Stimulated activated CD4-positive, alpha-beta T cell treated with anti-CD3 and anti-CD28 coated beads, Interleukin-2, amount 100 ng/mL, for 4 hours (primary cell): ENCODE measurements around the gene SLC25A13.
"Not testable (repeated sequence)": the region's sequence is repeated elsewhere in the genome, so short reads cannot be mapped to it uniquely, and the experiment has no call there.

ENCODE experiments used
- DNase-seq: peaks from one replicate; pipeline ENCODE4 v3.0.0-alpha.2; 2020; ENCODE audit warnings: low read depth

Gene SLC25A13

DNA sequence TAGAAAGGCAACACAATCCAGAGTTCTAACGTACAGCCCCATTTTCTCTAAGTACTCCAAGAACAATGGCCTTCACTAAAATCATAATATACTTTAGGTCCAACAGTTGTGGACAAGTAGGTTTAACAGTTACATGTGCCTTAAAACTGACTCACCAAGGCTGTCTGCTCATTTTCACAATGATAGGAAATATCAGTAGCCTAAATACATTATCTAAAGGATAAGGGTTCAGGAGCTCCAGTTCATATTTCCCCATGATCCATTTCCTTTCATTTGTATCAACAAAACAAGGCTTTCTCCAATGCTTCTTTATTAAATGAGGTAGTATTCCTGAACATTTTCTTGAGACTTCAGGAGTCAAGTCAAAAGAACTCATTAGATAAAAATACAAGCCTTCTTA is 164.0 kb downstream of the SLC25A13 start:
- DNase-seq = no peak

DNA sequence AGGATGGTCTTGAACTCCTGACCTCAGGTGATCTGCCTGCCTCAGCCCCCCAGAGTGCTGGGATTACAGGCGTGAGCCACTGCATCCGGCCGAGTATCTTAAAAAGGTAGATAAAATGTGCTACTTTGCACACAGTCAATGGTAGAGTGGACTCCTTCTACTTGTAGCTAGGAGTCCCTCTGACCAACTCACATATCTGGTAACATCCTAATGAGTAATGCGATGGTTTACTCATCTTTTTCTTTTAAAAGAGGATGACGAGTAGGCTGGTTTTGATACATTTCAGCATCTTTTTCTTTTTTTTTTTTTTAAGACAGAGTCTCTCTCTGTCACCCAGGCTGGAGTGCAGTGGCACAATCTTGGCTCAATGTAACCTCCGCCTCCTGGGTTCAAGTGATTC is 167.4 kb downstream of the SLC25A13 start:
- DNase-seq = not testable (repeated sequence)

DNA sequence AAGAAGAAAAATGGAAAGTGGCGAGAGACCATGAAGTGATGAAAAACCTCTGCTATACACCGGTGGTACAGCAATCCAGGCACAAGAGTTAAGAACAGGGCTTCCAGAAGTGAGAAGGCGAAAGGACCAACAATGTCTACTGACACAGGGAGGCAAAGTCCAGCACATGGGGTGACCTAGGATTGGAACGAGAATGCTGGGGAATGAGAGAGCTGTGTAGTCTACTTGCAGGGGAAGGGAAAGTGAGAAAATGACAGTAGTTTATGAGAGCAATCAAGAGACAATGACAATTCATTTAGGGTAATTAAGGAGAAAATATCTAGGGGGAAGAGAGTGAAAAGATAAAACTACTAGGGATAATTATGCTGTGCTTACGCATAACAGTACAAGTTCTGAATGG is 169.2 kb downstream of the SLC25A13 start:
- no peak for DNase-seq

DNA sequence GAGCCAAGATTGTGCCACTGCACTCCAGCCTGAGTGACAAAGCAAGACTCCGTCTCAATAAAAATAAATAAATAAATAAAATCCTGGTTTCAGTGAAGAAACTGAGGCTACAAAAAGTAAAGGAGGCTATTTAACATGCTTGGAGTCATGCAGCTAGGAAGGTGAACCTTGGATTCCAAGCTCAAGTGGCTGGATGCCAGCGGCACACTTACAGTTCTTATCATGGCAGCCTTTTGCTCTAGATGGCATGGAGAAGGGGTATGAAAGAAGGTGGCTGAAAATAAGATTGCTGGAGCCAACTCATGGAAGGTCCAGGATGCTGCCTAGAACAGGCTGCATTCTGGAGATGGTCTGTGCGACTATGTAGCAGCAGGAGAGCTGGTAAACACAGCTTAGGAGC is 170.0 kb downstream of the SLC25A13 start:
- no peak for DNase-seq

DNA sequence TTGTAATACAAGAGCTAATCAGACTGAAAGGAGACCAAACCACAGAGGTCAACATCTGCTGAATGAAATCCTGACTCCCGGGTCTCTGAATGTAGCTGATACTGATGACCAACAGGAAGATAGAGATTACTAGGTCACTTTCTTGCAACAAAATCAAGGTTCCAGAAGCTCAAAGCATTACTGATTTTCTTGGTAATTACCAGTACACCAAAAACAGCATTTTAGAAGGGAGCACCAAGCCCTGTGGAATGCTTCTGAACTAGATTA is 177.7 kb downstream of the SLC25A13 start:
- no peak for DNase-seq

DNA sequence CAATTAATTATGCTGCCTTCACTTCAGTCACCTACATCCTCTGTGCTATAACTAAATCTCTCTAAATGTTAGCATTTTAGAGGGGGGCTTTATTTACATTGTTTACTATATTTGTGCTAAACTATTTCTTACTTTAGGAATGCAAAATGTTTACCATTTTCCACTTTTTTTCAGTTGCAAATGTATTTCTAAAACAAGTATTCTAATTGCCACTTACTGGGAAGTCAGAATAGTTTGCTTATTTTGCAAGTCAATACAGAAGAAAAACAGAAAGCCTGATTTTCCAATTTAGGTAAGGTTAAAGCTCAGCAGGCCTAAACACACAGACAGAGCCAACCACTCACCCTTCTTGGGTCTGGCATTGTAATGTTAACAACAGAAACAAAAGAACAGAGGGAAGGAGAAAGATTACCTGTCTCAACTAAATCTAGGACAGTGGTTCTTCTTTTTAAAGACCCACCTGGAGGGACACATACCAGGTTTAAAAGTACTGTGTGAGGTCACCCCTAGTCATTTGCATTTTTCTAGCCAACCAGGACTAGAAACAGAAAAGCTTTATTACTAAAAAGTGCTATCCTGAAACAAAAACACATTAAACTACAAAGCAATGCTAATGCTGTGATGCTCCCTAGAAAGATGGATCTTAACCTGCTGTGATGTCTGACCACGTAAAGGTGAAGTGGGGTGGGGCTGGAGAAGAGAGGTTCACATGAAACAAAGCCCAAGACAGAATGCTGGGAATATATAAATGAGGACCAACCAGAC is 178.2 kb downstream of the SLC25A13 start:
- no peak for DNase-seq

DNA sequence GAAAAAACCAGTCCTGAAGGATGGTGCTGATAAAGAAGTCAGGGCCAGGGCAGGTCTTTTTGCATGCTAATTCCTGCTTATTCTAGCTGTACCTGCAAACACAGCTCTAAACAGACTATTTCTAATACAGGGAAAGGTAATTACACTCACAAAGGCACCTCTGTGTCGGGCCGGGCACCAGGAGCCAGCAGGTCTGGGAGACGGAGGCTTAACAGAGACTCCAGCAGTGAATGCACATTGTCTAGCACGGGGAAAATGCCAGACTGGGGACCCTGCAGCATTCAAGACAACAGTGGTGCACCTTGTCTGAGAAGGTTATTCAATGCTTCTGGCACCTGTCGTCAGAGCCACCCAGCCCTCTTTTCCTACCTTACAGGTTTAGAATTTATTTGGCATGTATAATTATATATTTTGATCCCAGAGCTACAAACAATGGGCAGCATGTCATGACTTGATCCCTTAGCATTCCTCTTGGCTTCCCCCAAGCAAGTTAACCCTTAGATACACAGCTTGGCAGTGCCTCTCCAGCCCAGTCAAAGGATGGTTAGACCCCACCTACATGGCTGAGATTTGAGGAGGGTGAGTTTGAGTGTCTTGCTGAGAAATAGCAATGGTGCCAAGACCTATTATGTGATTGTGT is 185.2 kb downstream of the SLC25A13 start:
- no peak for DNase-seq

DNA sequence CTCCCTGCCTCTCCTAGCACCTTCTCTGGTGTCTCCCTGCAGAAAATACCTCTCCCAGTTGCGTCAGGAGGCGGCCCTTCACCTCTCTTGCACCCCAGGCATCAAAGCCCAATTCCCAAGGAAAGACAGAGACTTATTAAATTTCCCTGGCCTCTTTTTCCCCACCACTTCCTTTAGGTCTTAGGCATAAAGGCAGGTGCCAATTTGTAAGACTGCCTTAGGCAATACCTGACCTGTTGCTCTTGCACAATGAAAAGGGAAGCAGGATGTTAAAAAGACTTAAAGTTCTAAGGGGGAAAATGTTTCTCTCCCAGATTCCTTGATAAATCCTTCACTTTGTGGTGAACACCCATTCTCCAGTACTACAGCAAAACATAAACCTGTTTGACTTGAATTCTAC is 186.7 kb downstream of the SLC25A13 start:
- DNase-seq = no peak

DNA sequence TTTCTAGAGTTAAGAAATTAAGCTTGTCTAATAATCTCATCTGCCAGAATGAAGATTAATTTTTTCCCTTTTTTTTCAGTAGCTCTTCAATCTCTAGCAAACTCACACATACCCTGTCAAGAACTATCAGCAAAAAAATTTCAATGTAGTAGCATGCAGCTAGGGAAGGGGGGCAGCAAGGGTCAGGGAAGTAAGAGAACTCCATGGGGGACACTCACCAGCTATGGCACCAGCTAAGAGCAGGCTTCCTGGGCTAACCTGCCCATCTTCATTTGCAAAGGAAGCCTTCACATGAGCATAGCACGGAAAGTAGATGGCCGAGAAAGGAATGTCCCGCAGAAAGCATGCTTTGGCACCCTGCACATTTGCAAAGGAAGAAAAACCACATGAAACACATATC is 190.4 kb downstream of the SLC25A13 start:
- DNase-seq = no peak

DNA sequence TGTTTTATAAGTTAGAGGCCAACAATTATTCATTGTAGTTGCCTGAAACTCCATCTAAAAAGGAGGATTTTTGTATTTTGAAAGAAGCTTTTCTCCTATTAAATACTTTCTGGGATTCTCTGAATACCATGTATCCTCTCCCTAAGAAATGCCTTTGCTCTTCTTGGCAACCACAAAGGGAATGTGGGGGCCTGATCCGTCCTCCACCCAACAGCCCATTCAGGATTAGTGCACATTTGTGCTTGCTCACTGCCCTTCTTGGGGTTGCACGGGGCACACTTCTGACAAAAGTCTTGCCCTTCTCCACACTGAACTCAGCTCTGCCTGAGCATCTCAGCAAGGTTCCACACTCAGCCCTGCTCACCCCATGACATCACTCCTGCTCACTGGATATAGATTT is 194.2 kb downstream of the SLC25A13 start:
- no peak for DNase-seq

DNA sequence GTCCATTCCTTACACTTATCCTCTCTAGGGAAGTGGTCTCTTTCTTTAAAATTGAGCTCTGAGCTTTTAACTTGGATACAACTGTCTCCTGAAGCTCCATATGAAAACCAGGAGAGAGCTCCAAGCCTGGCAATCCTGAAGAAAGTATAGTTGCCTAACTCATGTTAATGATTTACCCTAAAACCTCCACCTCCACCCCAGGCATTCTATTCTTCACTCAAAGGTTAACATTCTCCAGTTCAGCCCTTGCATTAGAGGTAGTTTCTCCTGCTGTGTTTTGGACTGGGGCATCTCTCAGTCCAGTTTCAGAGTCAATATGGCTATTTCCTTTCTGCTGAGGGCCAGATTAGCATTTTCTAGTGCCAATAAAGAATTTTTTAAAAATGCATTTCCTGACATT is 195.5 kb downstream of the SLC25A13 start:
- DNase-seq = no peak

DNA sequence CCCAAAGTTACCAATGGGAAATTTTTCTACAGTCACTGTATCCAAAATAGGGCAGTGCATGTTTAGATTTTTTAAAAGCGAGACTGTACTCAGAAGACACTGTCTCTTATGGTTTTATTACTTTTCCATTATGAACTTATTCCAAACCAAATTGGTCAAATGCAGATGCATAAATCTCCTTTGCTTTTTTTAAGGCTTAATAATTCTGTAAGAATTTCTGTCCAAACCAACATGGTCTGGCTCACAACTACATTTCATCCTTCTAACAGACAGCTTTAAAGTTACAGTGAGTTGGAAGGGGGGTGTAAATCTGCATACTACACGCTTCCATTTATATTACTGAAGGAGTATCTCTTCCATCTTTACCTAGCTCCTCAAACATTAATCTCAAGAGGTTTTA is 199.2 kb downstream of the SLC25A13 start:
- no peak for DNase-seq

DNA sequence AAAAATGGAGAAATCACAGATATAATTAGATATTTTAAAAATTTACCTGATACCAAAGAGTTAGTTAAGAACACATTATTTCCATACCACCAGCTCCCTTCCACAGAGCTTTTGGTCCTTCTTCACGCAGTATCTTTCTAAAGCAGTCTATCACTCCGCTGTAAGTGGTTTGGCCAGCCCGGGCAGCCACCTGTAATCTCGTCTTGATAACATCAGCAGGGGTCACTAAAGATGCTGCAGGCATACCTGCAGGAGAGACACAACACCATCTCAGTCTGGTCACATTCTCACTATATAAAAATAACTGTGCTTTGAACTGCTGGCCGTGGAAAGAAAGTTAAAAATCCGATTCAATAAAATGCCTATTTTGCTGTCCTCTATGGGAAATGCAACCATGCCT is 200.1 kb downstream of the SLC25A13 start:
- DNase-seq = no peak

DNA sequence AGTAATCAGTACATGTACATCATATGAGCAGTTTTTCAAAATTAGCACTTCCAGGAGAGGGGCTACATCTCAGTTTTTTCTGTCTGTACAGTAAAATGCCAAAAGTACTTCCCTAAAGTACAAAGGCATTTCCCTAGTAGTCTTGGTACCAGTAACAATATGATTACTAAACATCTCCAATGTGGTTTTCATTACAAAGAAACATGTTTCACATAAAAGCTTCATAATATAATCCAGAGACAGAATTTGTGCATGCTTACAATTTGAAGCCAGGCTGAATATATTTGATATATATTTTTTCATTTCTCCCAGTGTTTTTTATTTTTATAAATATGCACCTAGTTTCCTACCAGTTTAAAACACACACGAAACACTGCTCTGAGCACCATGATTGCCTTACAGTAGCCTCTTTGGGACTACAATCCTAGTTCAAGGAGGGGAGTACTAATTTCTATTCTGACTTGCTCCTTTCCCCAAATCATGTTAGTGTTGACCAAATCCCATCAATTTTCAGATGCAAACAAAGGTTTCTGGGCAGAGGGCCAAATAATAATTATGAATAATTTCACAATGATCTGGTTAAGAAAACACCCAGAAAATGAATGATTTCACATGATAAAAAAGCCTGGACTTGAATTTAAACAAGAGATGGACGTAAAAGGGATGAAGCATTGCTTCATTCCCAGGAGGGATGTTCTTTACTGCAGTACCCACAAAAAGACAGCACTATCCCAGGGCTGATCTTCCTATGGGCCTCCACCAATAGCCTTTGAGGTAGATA is 201.3 kb downstream of the SLC25A13 start:
- DNase-seq = no peak

DNA sequence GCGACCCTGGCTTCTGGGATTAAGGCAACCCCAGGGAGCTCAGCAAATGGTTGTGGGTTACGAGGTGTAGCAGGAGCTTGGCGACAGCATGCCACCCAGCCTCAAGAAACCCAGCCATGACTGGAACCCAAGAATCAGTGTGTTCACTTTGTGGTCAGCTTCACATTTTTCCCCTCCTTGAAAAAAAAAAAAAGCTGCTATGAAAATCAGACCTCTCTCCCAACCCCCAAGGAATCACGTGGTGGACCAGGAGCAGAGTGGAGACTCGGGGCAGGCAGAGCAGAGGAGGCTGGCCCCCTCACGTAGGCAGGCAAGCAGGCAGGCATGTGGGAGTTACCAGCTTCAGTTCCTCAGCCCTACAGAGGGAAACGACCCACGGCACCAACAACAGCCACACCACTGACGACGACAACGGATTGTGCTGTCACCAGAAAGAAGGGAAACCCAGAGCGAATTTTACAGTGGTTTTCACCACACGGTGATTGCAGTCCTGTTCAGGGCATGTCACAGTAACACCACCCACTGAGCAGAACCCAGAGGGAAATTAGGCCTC is 203.4 kb downstream of the SLC25A13 start:
- no peak for DNase-seq

DNA sequence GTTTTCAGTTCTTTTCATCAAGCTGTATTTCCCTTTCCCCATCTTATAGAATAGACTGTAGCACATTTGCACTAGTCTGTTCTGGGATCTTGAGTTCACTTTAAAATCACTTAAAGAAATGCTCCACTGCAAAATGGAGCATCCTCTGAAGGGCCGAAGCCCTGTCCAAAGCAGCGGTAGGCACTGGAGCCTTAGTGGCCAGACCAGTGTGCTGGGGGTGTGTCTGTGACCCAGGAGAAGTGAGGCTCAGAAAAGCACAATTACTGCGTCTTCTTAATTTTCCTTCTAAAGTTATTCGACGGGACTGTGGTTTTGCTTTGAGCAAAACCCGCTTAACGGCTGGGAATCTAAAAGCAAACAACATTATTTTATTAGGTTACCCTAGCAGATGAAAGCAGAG is 205.7 kb downstream of the SLC25A13 start:
- no peak for DNase-seq

DNA sequence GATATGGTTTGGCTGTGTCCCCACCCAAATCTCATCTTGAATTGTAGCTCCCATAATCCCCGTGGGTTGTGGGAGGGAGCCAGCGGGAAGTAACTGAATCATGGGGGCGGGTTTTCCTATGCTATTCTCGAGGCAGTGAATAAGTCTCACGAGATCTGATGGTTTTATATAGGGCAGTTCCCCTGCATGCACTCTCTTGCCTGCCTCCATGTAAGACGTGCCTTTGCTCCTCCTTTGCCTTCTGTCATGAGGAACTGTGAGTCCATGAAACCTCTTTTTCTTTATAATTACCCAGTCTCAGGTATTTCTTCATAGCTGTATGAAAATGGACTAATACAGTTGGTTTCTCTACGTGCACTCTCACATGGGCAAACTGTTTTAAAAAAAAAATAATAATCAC is 207.7 kb downstream of the SLC25A13 start:
- DNase-seq = no peak

DNA sequence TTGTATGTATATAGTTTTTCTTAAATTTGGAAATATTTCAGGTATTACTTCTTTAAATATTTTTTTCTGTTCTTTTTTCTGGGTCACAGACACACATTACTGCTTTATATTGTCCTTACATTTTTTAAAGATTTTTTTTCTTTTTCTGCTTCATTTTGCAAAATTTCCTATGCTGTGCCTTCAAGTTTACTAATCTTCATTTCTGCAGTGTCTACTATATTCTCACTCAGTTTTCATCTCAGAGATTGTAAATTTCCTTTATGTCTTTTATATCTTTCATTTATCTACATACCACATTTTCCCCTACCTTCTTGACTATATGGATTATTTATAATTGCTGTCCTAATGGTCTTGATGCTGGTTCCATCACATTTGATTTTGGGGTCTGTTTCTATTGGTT is 210.5 kb downstream of the SLC25A13 start:
- DNase-seq = no peak

DNA sequence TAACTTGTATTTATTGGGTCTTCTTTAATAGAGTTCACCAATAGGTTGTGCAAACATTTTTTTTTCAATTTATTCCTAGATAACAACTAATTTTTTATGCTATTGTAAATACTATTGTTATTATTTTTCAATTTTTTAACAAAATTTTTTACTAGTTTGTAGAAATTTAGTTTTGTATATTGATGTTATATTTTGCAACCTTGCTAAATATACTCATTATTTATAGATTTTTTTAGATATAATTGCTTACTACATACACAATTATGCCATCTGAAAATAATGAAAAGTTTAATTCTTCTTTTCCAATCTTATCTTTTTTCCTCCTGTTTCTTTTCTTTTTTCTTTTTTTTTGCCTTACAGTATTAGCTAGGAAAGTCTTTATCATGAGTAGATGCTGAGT is 216.9 kb downstream of the SLC25A13 start:
- DNase-seq = no peak

DNA sequence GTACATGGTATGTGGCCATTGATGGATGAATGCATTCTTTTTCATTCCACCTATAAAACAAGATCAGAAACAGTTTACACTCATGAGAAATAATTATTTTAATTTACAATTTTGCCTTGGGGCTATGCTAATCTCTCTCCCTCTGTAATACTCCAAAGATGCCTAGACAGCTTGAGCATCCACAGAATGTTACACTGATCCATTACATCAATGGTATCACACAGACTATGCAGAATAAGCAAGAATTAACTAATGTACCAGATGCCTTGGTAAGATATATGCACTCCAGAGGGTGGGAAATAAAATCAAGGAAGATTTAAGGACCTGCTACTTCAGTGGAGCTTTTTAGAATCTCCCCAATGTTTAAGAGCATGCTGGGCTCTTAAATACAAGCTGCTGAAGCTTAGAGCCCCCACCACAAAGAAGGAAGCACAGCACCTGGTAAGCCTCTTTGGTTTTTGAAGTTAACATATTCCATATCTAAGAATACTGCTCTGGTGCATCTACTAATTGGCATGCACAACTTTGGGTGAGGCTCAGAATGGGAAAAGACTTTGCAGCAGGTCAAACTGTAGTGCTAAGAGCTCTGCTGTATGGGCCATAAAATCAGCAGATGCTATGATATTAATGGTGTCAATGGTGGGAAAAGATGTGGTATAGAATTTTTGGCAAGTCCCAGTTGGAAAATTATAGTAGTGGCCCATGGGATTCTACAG is 219.6 kb downstream of the SLC25A13 start:
- no peak for DNase-seq

DNA sequence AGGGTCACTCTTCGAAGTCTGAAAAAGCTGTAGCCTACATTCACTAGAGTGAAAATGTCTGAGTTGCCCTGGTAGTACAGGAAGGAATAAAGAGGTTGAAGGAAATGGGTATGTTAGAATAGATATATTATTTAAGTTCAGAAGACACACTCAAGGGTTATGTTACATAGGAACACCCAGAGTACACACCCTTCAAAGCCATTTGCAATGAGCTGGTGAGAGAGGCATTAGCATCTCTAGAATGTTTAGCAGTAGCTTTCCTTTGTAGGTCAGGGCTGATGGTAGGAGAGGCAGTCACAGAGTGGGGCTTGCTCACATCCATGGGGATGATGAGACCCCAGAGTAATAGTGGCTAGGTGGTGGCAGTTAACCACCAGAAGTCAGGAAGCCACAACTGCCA is 221.2 kb downstream of the SLC25A13 start:
- no peak for DNase-seq

DNA sequence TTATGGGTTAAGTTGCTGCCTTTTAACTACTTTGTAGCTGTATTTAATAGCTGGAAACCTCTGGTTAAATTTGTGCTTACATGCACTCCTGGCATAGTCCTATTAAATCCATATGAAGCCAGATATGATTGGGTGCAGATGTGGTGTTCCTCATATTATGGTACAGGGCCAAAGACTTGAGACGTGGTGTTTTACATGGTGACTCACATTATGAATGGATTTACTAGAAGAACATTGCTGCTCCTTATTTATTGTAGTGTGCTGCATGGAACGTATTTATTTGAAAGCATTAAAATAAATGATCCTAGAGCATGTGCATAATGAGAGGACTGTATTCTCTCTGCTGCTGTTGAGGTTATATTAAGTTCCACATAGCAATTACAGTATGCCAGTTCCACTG is 224.1 kb downstream of the SLC25A13 start:
- DNase-seq = no peak

DNA sequence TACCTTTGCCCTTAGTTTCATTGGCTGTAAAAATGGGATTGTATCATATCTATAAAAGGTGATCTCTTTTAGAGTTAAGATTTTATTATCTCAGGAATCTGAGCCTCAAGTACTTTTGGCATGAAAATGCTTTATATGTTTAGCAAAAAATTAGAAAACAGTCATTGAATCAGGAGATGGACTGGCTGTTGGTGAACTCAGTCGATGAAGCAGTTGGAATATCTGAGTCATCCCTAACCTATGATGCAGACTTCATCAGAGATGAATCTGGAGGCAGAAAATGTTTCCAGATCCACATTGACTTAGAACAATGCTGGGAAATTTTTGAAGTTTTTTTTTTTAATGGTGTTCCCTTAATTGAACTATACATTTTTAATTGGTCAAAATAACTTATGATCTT is 228.5 kb downstream of the SLC25A13 start:
- DNase-seq = no peak
